Thyroid gland (tissue), 4 donors: ENCODE measurements around the gene PHACTR3.

Experiments used
- POLR2A ChIP-seq, 2 donors: fragments of 450-650 bp; IDR thresholded peaks; one replicate each; pipeline ENCODE4 v1.6.1; 2017; ENCODE audit warnings: antibody characterized with exemption in 2 of 2, mild to moderate bottlenecking in 2 of 2, moderate library complexity in 1 of 2
- TF ChIP-seq, protein P1 (sequence below), 6 experiments: fragments of 200-600 bp in 3 of 6; fragments of 450-650 bp in 3 of 6; sonication (generic) in 3 of 6; IDR thresholded peaks; one replicate each; pipeline ENCODE4 v1.5.1; 2016 to 2019; ENCODE audit warnings: antibody characterized with exemption in 6 of 6, mild to moderate bottlenecking in 2 of 6, inconsistent platforms in 1 of 6, moderate library complexity in 1 of 6

DNA sequence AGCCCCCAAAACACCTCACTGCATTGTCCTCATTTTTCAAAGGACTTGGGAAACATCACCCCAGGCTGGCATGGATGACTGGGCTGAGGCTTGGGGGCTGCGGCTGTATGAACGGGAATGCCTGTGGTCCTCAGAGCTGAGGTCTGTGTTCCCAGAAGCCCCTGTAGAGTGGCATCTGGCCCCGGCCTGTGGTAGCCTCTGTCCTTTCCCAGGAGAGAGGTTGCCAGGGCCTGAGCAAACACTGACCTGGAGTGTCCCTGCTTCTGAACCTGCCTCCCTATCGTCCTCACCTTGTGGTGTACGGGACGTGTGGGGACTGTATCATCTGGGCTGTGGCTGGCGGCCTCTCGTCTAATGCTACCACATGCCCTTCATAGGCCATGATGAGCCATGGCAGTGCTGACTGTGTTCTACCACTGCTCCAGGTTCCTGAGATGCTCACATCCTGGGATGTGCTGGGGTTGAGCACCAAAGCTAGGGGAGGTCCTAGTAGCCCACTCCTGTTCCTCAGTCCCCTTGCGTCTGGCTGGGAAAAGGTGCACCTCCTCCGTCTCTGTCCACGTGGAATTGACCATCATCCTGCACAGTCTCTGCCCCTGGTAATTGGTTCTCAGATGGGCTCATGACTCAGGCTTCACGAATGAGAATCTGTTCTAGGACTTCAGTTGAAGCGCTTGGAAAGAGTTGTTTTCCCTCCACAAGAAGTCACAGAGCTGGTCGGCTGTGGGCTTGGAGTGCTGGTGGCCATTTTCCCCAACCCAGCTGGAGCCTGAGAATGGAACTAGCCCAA, 27.6 kb downstream of the PHACTR3 start:
- TF ChIP-seq, protein P1, sequence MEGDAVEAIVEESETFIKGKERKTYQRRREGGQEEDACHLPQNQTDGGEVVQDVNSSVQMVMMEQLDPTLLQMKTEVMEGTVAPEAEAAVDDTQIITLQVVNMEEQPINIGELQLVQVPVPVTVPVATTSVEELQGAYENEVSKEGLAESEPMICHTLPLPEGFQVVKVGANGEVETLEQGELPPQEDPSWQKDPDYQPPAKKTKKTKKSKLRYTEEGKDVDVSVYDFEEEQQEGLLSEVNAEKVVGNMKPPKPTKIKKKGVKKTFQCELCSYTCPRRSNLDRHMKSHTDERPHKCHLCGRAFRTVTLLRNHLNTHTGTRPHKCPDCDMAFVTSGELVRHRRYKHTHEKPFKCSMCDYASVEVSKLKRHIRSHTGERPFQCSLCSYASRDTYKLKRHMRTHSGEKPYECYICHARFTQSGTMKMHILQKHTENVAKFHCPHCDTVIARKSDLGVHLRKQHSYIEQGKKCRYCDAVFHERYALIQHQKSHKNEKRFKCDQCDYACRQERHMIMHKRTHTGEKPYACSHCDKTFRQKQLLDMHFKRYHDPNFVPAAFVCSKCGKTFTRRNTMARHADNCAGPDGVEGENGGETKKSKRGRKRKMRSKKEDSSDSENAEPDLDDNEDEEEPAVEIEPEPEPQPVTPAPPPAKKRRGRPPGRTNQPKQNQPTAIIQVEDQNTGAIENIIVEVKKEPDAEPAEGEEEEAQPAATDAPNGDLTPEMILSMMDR (IDR thresholded peaks at IDR 0.05), result no peak
- TF ChIP-seq POLR2A (IDR thresholded peaks at IDR 0.05), result no peak
